Small intestine (tissue), 7 donors: ENCODE measurements around the gene MYEOV. TPM values are rescaled to one million over a fixed set of nuclear protein-coding genes. Genes with fewer than 3 reads are reported as not detected.

Experiments
- DNase-seq, 2 donors: peaks; one replicate each; pipeline versions ENCODE4 v3.0.0 to v3.0.0-alpha.2; 2013
- FAIRE-seq: peaks from 2 replicates; lab custom pipeline; 2012; peaks lifted over from hg19 to GRCh38; lab: Jason Lieb, UNC
- H3K27ac ChIP-seq, 3 donors: one replicate each; pipeline ENCODE4 v1.5.1; 2013; ENCODE audit warnings: low read length in 2 of 3, mild to moderate bottlenecking in 2 of 3, control low read depth in 1 of 3, inconsistent platforms in 1 of 3, low read depth in 1 of 3, moderate library complexity in 1 of 3
- H3K27me3 ChIP-seq, 3 donors: one replicate each; pipeline ENCODE4 v1.6.1; 2013; ENCODE audit warnings: low read length in 3 of 3, inconsistent platforms in 1 of 3; ENCODE audit not compliant: control insufficient read depth in 3 of 3, insufficient read depth in 3 of 3
- H3K36me3 ChIP-seq, 3 donors: one replicate each; pipeline ENCODE4 v1.6.1; 2013; ENCODE audit warnings: low read length in 3 of 3, inconsistent platforms in 1 of 3, low read depth in 1 of 3, mild to moderate bottlenecking in 1 of 3, moderate library complexity in 1 of 3; ENCODE audit not compliant: control insufficient read depth in 3 of 3, insufficient read depth in 2 of 3
- H3K4me1 ChIP-seq, 3 donors: one replicate each; pipeline ENCODE4 v1.6.1; 2013; ENCODE audit warnings: low read length in 2 of 3, inconsistent platforms in 1 of 3, low read depth in 1 of 3, mild to moderate bottlenecking in 1 of 3, moderate library complexity in 1 of 3; ENCODE audit not compliant: control insufficient read depth in 3 of 3, insufficient read depth in 2 of 3
- H3K4me3 ChIP-seq, 3 donors: one replicate each; pipeline ENCODE4 v1.5.1; 2013; ENCODE audit warnings: low read length in 3 of 3, control low read depth in 1 of 3, inconsistent platforms in 1 of 3, low read depth in 1 of 3, mild to moderate bottlenecking in 1 of 3, moderate library complexity in 1 of 3
- H3K9me3 ChIP-seq, 2 donors: one replicate each; pipeline ENCODE4 v1.6.1; 2013; ENCODE audit warnings: low read depth in 1 of 2, low read length in 1 of 2; ENCODE audit not compliant: control insufficient read depth in 2 of 2, insufficient read depth in 1 of 2
- WGBS, 3 donors: extraction: QIAGEN DNeasy Blood & Tissue Kit; methylation state at CpG; one replicate each; pipeline ENCODE4 v1.1.7; 2013; 5-methylcytosine and 5-hydroxymethylcytosine counted together
- polyA plus RNA-seq, 4 donors: library from polyadenylated mRNA; stranded (reverse) in 3 of 4; unstranded in 1 of 4; fragments of 200-250 nt in 3 of 4; fragments of 120-200 nt in 1 of 4; gene quantifications; one replicate each; pipeline versions ENCODE4 v1.2.1 to v1.2.3, GENCODE V29; 2013
- donor health status: healthy with polysubstance abuse.
- donor health status: control.
- donor health status: control.
- donor health status: Bipolar disorder and iron deficiency.
- donor health status: healthy.

MYEOV gene
- polyA plus RNA-seq, 4 donors, result 0.12 to 3.6 (median 1.6) TPM

- Histone ChIP-seq H3K36me3 (no peaks in the 10 kb centered on the region), H3K27me3 (no peaks in the 10 kb centered on the region), H3K4me3 (no peak overlapping the region), H3K4me1 (peaks cover 26 to 63% (median 32%) of the 10 kb centered on the region in 3 donors), H3K9me3 (peaks cover 0 to 5% of the 10 kb centered on the region in 2 donors), H3K27ac (peak overlapping the region in 1 of 3 donors; percentile 50)
- no peak for DNase-seq
- WGBS, 3 donors, result 88 to 95% (median 91%) methylated on average over 7 to 8 of the region's 8 CpGs
- no peak for FAIRE-seq
These were observed 670 bp downstream of the MYEOV start for GRCh38 chr11:69294571-69295078.

- H3K27me3 ChIP-seq, result no peaks in the 10 kb centered on the region
- no peak for DNase-seq
- no peaks in the 10 kb centered on the region for H3K36me3 ChIP-seq
- WGBS, 3 donors, result 90 to 92% (median 92%) methylated on average over 31 of the region's 31 CpGs
- peak overlapping the region in 1 of 3 donors; percentile 50 for H3K27ac ChIP-seq
- H3K4me1 ChIP-seq, result peaks cover 26 to 62% (median 32%) of the 10 kb centered on the region in 3 donors
- H3K9me3 ChIP-seq, result peaks cover 0 to 5% of the 10 kb centered on the region in 2 donors
- no peak overlapping the region for H3K4me3 ChIP-seq
- no peak for FAIRE-seq
These were observed 1.4 kb downstream of the MYEOV start for GRCh38 chr11:69295079-69295994.

- no peaks in the 10 kb centered on the region for H3K36me3 ChIP-seq
- H3K4me1 ChIP-seq, result peaks cover 18 to 53% (median 32%) of the 10 kb centered on the region in 3 donors
- peak in 1 of 2 donors; percentile 51 for DNase-seq
- no peak overlapping the region for H3K4me3 ChIP-seq
- no peaks in the 10 kb centered on the region for H3K27me3 ChIP-seq
- 76 to 87% (median 81%) methylated on average over 17 to 18 of the region's 18 CpGs for WGBS, 3 donors
- H3K9me3 ChIP-seq, result peaks cover 0 to 5% of the 10 kb centered on the region in 2 donors
- FAIRE-seq, result no peak
- H3K27ac ChIP-seq, result peak overlapping the region; percentile 42 to 96 (median 90)
These were observed 2.3 kb downstream of the MYEOV start for GRCh38 chr11:69295995-69296889.

- DNase-seq (peak; percentile 84 to 94), FAIRE-seq (no peak)
- Histone ChIP-seq H3K4me3 (peak overlapping the region in 1 of 3 donors; percentile 21), H3K36me3 (no peaks in the 10 kb centered on the region), H3K4me1 (peaks cover 18 to 59% (median 40%) of the 10 kb centered on the region in 3 donors), H3K9me3 (peaks cover 0 to 5% of the 10 kb centered on the region in 2 donors), H3K27me3 (no peaks in the 10 kb centered on the region), H3K27ac (peak overlapping the region; percentile 42 to 96 (median 90))
- WGBS, 3 donors, result 2% methylated on average over 17 to 18 of the region's 18 CpGs
These were observed 3.2 kb downstream of the MYEOV start for GRCh38 chr11:69296890-69297786.

GRCh38 chr11:69297787-69298266, 3.9 kb downstream of the MYEOV start:
- no peak for DNase-seq
- WGBS, 3 donors, result 40 to 57% (median 49%) methylated on average over 13 of the region's 13 CpGs
- H3K4me3 ChIP-seq, result no peak overlapping the region
- FAIRE-seq, result no peak
- peaks cover 18 to 58% (median 40%) of the 10 kb centered on the region in 3 donors for H3K4me1 ChIP-seq
- H3K36me3 ChIP-seq, result no peaks in the 10 kb centered on the region
- no peaks in the 10 kb centered on the region for H3K27me3 ChIP-seq
- peak overlapping the region; percentile 42 to 96 (median 90) for H3K27ac ChIP-seq
- peaks cover 0 to 5% of the 10 kb centered on the region in 2 donors for H3K9me3 ChIP-seq

GRCh38 chr11:69298267-69299022, 4.5 kb downstream of the MYEOV start:
- Histone ChIP-seq H3K9me3 (peaks cover 0 to 5% of the 10 kb centered on the region in 2 donors), H3K4me1 (peaks cover 13 to 52% (median 37%) of the 10 kb centered on the region in 3 donors), H3K27me3 (no peaks in the 10 kb centered on the region), H3K36me3 (no peaks in the 10 kb centered on the region), H3K4me3 (no peak overlapping the region), H3K27ac (peak overlapping the region; percentile 42 to 96 (median 90))
- no peak for FAIRE-seq
- DNase-seq, result peak; percentile 72 to 76
- 21 to 32% (median 32%) methylated on average over 22 of the region's 22 CpGs for WGBS, 3 donors

- DNase-seq, result no peak
- Histone ChIP-seq H3K36me3 (no peaks in the 10 kb centered on the region), H3K4me1 (peaks cover 13 to 48% (median 33%) of the 10 kb centered on the region in 3 donors), H3K27me3 (no peaks in the 10 kb centered on the region), H3K9me3 (peaks cover 0 to 5% of the 10 kb centered on the region in 2 donors), H3K27ac (peak overlapping the region in 2 of 3 donors; percentile 90 to 96), H3K4me3 (no peak overlapping the region)
- WGBS, 3 donors, result 87 to 91% (median 87%) methylated on average over 11 of the region's 11 CpGs
- no peak for FAIRE-seq
These were observed 5.1 kb downstream of the MYEOV start for GRCh38 chr11:69299023-69299461.
